ENCODE measurements around the gene MTHFSD. TPM values are rescaled to one million over a fixed set of nuclear protein-coding genes. Genes with fewer than 3 reads are reported as not detected.

The MTHFSD gene
- total RNA-seq, 1 donor from 2014 or later = 11.8 TPM

DNA sequence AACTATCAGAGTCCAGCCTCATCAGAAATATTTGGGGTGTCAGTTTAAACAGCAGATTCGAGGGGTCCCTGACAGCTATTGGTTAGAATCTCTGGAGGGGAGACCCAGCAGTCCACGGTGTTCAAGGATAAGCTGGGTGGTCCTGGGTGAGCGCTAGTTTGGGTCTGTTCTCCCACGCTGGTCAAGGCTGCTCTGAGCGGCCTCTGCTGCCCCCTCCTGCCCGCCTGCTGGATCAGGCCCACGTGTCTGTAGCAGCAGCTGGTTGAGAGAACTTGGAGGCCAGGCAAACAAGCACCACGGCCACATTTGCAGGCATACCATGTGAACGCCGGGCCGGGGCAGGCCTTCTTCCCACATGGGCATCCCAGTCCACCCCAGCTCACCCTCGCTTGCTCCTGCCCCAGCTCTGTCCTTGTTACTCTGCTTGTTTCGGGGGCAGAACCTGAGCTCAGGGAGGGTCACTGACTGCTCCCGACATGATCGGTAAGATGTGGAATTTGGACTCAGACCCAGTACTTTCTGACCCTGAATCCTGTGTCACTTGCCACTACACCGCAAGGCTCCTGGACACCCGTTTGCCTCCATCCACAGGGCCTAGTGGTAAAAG lies 37.3 kb downstream of the MTHFSD start:
- FAIRE-seq (no peak), DNase-seq (ENCODE audit: low spot score in 2 of 2) (peak; percentile 79 to 83)

DNA sequence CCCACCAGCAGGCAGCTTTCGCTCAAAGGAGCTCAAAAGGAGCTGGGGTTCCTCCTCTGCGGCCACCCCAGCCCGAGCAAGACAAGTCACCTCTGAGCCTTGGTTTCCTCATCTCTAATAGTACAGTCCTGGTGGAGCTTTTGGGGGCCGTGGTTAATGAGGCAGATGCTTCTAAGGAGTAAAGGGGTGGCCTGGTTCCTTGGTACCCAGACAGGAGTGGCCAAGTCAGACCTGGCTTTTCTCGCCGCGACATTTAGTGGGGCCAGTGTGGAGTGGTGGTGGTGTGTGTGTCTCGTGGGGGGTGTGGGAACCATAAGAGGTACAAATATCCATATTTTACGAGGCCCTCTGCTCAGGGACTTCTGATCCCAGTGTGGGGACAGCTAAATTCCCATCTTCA lies 38.0 kb downstream of the MTHFSD start:
- DNase-seq (ENCODE audit: low spot score in 2 of 2) = no peak
- no peak for FAIRE-seq

DNA sequence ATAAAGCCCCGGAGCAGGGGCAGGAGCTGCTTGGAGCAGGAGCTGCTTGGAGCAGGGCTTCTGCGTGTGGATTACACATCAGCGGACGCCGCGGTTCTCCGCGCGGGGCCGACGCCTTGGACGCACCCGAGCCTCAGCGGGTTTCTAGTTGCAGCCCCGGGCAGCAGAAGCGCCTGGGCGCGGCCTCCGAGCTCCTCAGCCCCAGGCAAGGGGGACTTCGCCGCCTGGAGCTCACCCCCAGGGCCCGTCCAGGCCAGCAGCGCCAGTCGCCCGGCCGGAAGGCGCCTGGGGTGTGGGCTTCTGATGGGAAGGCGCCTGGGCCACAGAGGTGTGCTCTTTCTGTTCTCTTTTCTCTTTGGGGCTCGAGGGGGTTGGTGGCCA lies 38.4 kb downstream of the MTHFSD start:
- DNase-seq (ENCODE audit: low spot score in 2 of 2) (no peak), FAIRE-seq (no peak)

DNA sequence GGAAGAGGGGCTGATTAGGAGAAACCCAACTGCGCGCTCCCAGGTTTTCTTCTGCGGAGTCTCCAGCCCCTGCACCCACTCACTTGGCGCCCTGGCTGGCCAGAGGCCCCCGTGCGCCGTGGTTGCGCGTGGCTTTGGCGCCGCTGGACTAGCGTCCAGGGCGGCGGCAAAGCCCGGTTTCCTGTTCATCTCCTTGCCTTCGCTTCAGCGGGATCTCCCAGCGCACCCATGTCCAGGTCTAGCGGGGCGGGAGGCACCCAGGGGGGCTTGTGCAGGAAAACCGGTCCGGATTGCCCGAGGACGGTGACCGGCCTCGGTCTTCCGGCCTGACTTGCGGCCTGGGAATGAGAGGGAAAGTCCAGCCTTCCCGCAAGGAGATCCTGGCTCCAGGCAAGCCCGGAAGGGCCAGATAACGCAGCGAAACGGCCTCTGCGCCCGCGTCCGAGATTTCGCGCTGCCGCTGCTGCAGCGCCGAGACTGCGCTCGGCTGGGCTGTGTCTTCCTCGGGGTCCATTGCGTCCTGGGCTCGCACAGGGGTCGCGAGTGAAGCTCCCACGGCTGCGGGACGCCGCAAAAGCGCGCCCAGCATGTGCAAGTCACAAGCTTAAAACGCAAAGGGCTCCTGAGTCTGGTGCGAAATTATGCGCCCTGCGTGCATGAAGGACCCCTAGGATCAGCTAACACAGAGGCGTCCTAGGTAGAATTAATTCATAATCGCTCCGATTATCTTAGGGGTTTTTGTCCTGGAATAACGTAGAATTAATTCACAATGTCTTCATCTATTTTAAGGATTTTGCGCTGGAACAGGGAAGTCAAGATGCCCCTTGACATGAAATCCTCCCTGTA lies 39.0 kb downstream of the MTHFSD start:
- DNase-seq (ENCODE audit: low spot score in 2 of 2) (no peak), FAIRE-seq (no peak)

DNA sequence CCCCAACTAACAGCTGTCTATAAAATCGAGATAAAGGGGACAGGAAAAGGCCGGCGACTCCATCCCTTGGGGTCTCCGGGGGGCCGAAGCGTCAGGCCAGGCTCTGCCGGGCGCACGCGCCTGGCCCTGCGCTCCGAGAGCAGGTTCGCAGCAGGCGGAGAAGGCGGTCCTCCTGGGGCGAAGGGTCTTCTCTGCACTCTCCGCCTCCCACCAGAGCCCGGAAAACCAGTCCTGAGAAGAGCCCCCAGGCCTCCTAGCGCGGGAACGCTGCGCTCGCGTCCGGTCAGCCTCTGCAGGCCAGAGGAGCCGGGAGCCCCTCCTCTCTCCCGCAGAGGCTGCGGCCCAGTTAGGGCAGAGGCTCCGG lies 39.6 kb downstream of the MTHFSD start:
- FAIRE-seq = no peak
- DNase-seq (ENCODE audit: low spot score in 2 of 2) = no peak

DNA sequence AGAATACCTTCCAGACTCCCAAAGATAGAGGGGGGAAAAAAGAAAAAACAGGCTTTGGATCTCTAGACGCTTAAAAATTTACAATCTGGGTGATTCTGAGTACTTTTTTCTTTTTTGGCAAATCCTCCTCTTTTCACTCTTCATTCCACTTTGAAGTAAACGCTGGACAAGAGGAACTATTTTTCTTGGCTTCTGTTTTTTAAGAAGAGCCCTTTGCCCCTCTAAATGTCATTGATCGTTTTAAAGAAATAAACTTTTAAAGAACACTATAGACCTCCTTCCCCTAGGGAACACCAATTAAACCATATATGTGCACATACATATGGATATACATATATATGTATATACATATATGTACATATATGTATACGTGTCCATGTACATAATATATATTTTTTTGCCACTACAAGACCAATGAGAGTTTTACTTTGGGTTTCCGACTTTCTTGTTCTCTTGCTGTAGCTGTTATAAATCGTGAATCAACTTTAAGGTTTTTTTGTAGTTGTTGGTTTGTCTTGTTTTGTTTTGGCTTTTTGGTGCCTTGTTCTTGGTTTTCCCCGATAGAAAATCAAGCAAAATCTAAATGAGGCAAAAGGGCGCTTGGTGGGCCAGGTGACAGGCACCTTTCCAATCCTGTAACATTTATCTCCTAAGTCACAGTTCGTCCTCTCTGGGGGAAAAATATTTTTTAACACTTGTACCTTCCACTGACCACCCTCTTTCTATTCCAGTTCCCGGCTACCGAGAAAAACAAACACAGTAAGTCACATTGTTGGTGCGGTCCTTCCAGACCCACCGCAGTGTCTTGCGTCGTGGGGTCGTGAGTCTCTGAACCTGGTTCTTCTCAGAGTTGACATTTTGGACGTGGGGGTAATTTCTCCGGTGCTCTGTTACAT lies 40.3 kb downstream of the MTHFSD start:
- DNase-seq (ENCODE audit: low spot score in 2 of 2) (no peak), FAIRE-seq (no peak)

DNA sequence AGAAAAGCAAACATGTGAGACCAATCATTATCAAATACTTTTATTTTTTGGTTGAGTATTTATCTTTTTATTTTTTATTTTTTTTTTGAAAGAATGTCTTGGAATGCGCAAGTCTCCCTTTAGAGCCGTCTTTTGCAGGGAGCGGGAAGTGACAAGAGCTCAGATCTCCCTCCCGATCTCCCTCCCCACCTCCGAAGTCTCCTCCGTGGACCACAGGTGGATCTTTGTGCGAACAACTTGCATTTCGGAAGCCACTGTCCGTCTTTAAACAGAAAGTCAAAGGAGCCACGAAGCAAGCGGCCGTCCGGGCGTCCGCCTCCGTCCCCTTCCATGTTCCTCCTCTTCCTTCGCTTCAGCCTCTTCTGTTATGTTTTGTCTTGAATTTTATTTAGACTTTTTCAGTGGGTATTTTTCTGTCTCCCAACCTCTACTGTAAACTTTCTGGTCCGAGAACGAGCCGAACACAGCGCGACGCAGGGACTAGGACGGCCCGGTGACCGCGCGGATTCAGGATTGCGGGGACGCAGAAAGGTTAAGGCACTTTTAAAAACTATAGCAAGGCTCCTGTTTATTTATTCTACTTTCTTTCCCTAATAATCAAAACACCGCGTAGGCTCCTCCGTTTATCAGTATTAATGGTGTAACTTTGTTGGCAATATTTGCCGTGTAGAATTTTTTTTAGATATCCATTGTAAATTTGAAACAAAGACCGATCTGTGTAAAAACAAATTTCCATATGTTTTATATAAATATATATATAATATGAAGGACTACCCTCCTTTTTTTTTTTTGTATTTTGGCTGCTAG lies 41.4 kb downstream of the MTHFSD start:
- DNase-seq (ENCODE audit: low spot score in 2 of 2) = no peak
- FAIRE-seq = no peak

DNA sequence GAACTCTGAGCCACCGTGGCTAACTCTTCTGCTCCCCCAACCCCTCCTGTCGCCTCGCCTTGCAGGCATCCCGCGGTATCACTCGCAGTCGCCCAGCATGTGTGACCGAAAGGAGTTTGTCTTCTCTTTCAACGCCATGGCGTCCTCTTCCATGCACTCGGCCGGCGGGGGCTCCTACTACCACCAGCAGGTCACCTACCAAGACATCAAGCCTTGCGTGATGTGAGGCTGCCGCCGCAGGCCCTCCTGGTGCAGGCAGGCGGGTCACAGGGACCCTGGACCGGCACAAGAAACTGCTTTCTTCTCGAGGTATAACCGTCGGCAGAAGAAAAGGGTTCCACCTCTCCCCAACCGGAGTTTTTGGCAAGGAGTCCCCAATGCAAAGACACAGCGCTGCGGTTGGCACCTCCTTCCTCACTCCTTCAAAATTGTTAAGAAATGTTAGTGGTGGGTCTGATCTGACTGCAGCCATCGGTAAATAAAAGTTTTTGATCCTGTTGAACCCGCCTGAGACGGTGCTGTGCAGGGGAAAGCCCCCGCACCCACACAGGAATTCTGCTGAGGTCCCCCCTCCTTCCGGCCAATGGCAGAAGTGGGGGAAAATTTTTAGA lies 42.1 kb downstream of the MTHFSD start:
- FAIRE-seq (no peak), DNase-seq (ENCODE audit: low spot score in 2 of 2) (no peak)

DNA sequence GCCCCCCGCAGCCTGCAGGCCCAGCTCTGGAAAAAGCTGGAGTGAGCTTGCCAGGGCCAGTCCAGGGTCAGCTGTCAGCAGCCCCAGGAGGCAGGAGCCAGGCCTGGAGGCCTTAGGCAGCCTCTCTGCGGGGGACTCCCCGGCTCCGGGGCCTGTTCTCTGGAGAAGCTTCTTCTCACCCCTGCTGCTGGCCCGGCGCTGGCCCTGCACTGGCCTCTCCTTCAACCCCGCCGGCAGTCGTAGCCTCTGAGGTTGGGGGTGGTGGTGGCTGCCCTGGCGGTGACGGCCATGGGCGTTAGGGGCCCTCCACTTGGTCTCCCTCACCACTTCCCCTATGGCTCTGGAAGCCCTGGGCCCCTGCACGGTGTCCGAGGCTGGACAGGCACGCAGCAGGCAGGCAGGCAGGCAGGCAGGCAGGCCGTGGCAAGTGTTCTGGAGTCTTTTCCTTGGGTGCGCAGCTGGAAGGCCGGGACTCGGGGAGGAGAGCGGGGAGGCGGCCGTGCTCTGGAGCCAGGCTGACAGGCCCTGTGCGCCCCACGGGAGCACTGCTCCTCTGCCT lies 42.7 kb downstream of the MTHFSD start:
- DNase-seq (ENCODE audit: low spot score in 2 of 2) (peak in 1 of 2 donors; percentile 29), FAIRE-seq (no peak)

DNA sequence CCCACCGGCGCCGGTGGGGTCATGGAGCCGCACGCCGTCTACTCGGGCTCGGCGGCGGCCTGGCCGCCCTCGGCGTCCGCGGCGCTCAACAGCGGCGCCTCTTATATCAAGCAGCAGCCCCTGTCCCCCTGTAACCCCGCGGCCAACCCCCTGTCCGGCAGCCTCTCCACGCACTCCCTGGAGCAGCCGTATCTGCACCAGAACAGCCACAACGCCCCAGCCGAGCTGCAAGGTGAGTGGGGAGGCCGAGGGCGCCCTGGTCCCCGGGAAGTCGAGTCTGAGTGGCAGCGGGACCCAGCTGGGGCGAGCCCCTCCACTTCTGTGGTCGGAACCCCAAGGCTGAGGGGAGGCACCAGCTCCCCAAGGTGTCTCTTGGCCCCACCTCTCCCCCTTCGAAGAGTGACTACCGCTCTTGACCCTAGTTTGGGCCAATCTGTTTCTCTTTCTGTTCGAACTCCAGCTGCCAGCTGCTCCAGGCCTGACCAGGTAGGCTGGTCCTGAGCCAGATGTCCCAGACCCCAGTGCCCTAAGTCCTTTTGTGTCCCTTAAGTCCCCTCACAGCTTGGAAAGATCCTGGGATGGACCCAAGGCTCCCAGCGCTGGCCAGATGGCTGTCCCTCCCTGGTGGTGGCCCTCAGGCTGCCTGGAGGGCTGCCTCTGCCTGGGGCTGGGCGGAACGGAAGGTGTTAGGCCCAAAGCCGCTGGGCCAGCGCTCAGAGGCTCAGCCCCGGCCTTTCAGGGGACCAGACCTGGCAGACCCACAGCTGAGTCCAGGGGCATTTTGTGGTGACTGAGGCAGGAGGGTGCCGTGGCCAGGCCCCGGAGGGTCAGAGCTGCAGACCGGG lies 43.5 kb downstream of the MTHFSD start:
- DNase-seq (ENCODE audit: low spot score in 2 of 2) (peak in 1 of 2 donors; percentile 39), FAIRE-seq (no peak)

DNA sequence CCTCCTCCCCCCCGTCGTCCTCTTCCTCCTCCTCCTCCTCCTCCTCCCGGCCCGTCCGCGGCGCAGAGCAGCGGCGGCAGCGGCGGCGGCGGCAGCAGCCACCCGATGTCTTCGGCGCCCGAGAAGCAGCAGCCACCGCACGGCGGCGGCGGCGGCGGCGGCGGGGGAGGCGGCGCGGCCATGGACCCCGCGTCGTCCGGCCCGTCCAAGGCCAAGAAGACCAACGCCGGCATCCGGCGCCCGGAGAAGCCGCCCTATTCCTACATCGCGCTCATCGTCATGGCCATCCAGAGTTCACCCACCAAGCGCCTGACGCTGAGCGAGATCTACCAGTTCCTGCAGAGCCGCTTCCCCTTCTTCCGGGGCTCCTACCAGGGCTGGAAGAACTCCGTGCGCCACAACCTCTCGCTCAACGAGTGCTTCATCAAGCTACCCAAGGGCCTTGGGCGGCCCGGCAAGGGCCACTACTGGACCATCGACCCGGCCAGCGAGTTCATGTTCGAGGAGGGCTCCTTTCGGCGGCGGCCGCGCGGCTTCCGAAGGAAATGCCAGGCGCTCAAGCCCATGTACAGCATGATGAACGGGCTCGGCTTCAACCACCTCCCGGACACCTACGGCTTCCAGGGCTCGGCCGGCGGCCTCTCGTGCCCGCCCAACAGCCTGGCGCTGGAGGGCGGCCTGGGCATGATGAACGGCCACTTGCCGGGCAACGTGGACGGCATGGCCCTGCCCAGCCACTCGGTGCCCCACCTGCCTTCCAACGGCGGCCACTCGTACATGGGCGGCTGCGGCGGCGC lies 44.4 kb downstream of the MTHFSD start, which contains the start of gene FOXF1:
Gene FOXF1 (plus strand): TSS at position 63 of the 797 bp plus-strand sequence. CDS start 43 bp downstream, at position 106.
- no peak for FAIRE-seq
- peak in 1 of 2 donors; percentile 59 for DNase-seq (ENCODE audit: low spot score in 2 of 2)

DNA sequence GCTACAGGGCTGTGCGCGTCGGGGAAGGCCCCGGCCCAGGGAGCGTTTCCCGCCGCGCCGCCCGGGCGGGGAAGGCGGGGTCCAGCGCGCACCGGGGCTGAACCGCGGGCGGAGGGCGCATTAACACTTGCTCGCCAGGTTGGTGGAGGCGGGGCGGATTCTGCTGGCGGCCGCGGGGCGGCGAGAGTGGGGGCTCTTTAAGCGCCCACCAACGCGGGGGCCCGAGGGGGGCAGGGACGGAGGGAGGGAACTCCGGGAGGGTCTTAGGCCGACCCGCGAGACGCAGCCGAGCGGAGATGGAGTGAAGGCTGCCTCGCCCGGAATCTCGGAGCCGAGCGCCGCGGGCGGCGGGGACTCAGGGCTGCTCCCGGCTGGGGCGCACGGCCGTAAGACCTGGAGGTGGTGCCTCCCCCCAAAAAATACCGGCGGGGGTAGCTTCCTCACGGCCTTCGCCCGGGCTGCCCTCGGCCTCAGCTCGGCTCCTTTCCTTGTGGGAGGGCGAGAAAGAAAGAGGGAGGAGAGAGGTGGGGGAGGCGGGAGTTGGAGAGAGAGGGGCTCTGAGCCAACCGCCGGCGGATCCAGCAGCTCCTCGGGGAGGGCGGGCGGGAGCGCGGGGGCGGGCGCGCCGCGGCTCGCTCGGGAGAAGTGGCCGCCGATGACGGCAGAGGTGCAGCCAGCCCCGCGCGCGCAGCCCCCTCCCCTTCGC lies 45.1 kb downstream of the MTHFSD start:
- DNase-seq (ENCODE audit: low spot score in 2 of 2) (peak; percentile 61 to 72), FAIRE-seq (no peak)

DNA sequence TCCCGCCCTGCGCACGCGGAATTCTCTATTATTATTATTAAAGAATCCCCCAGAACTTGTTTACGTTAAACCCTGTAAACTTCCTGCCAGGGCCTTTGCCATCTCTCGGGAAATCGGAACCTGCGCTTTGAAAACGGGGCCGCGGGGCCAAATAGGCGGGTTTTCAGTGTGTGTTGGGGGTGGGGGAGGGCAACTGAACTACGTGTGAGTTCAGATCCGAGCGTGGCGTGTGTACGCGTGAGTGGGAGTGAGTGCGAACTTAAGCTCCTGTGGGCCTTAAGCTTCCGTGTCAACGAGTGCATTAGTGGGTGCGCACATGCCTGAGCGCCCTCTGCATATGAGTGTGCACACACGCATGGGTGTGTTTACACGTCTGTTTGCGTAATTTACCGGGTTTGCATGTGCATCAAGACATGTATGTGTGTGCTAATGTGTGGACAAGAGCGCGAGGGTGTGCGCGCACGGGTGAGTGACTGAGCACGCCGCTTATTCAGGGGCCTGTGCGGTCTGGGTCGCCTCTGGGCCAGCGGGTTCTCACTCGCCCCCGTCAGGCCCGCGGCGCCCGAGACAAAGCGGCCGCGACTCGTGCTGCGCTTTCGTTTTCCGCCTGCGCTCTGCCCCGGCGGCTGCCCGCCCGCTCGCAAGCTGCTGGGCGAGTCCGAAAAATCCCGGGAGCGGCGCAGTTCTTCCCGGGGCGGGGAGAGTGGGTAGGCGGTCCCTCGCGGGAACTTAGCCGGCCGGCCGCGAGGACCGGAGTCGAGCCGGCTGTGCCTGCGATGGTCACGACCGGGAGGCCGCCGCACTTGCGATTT lies 45.9 kb downstream of the MTHFSD start:
- DNase-seq (ENCODE audit: low spot score in 2 of 2) (peak in 1 of 2 donors; percentile 46), FAIRE-seq (no peak)

DNA sequence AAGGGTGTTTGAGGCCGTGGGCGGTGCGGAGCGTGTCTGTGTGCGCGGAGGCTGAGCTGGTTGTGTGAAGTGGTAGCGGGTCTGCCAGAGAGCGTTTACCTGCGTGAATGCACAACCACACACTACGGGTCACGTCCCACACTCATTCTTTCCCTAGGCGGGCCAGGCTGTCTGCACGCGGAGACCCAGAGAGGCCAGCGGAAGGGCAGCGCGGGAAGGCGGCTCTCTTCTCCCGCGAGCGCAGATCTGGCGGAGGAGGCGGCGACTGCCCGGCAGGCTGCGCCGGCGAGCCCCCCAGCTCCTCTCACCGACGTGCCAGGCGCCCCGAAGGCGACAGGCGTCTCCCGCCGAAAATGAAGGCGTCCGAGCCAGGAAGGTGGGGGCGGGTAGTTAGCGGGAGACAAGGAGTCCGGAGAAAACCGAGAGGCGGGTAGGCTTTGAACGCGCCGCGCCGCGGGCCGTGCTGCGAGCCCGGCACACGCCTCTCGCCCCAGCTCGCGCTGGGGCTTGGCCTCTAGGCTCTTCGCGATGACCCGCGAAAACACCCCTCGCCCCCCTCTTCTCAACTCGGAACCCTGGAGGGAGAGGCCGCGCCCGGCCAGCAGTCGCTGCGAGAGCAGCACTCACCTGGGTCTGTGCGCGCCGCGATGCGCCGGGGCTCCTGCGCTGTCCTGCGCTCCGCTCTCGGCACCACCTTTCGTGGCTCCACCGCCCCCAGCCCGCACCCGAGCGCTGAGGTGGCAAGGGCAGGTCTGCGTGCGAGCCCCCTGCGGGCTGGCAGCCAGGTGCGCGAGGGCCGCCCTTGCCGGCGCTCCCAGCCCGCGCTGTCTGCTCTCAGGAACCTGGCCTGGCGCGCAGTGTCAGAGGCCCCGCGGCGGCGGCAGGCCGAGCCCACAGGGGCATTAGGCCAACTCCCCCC lies 46.7 kb downstream of the MTHFSD start:
- FAIRE-seq = no peak

More for the DNA sequence above, 46.7 kb downstream of the MTHFSD start:
- peak in 1 of 2 donors; percentile 35 for DNase-seq (ENCODE audit: low spot score in 2 of 2)

All from frontal cortex (tissue), 4 donors.